ENCODE data around the gene UBE2J2. TPM values are rescaled to one million over a fixed set of nuclear protein-coding genes. Genes with fewer than 3 reads are reported as not detected.

The UBE2J2 gene
- 10 to 100 TPM; 31.3 to 42.3 (median 38.3) TPM for total RNA-seq

GRCh38 chr1:1273512-1274298, at the start of gene UBE2J2:
UBE2J2 (minus strand) TSS chr1:1273854; CDS start chr1:1267992, 5,862 bp downstream.
- DNase-seq = peak; percentile 93
- ATAC-seq = peak; percentile 92 to 95
- Histone ChIP-seq H3K4me3 (peak within 1 kb of the TSS; percentile 79 to 92 (median 88)), H3K4me1 (peaks cover 34 to 43% of the 10 kb centered on the region in 2 donors), H3K36me3 (no peaks in the 10 kb centered on the region), H3K9me3 (no peaks in the 10 kb centered on the region), H3K27ac (peak within 1 kb of the TSS; percentile 83 to 93 (median 90)), H3K27me3 (no peaks in the 10 kb centered on the region)
- intact Hi-C loops (cut with DNase I; ENCODE audit: low total_unique reads) = loop anchor here (1.0 to 5.0 kb wide), 5 partner anchors 33 to 157 kb away; partner anchors contain the start of genes ACAP3, AURKAIP1, B3GALT6 and C1orf159
- peak; percentile 75 to 88 for TF ChIP-seq POLR2A (IDR thresholded peaks at IDR 0.05)
- TF ChIP-seq, protein P1, sequence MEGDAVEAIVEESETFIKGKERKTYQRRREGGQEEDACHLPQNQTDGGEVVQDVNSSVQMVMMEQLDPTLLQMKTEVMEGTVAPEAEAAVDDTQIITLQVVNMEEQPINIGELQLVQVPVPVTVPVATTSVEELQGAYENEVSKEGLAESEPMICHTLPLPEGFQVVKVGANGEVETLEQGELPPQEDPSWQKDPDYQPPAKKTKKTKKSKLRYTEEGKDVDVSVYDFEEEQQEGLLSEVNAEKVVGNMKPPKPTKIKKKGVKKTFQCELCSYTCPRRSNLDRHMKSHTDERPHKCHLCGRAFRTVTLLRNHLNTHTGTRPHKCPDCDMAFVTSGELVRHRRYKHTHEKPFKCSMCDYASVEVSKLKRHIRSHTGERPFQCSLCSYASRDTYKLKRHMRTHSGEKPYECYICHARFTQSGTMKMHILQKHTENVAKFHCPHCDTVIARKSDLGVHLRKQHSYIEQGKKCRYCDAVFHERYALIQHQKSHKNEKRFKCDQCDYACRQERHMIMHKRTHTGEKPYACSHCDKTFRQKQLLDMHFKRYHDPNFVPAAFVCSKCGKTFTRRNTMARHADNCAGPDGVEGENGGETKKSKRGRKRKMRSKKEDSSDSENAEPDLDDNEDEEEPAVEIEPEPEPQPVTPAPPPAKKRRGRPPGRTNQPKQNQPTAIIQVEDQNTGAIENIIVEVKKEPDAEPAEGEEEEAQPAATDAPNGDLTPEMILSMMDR (IDR thresholded peaks at IDR 0.05 in 4 of 5, conservative IDR thresholded peaks at IDR 0.05 in 1 of 5) = no peak
- in situ Hi-C loops (cut with MboI; ENCODE audit: low sequenced_read_pairs in 4 of 4) = loop anchor here in 2 of 4 donors (25.0 kb wide), 2 partner anchors 136 to 161 kb away; partner anchors contain the start of gene C1orf159 (in 1 of the 2)

DNA sequence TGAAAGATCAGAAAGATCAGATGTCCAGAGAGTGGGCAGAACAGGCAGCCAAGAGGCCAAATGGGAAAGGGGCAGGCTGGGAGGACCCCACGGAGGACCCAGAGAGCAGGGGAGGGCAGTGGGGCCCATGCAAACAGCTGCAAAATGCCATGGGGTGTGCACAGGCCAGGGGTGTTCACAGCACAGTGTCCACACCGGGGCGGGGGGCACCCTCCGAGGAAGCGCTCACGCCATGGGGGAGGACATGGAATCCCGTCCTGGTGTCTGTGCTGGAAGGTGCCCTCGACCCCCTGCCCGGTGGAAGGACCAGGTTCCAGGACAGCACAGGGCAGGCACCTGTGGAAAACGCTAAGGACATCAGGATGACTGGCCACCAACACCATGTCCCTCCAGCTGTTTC, 49.3 kb upstream of the UBE2J2 start:
- Histone ChIP-seq H3K36me3 (peaks cover 0 to 21% of the 10 kb centered on the region in 2 donors), H3K9me3 (no peaks in the 10 kb centered on the region), H3K4me3 (peak overlapping the region in 1 of 4 donors; percentile 31), H3K27ac (peak overlapping the region in 1 of 4 donors; percentile 39), H3K27me3 (no peaks in the 10 kb centered on the region), H3K4me1 (peaks cover 53 to 64% of the 10 kb centered on the region in 2 donors)
- in situ Hi-C loops (cut with MboI; ENCODE audit: low sequenced_read_pairs in 4 of 4) (no loop called here), intact Hi-C loops (cut with DNase I; ENCODE audit: low total_unique reads) (no loop called here)
- ATAC-seq (no peak), DNase-seq (no peak)
- TF ChIP-seq, protein P1 (IDR thresholded peaks at IDR 0.05 in 4 of 5, conservative IDR thresholded peaks at IDR 0.05 in 1 of 5) = no peak
- TF ChIP-seq POLR2A (IDR thresholded peaks at IDR 0.05) = no peak

- no peak for ATAC-seq
- Histone ChIP-seq H3K36me3 (peaks cover 0 to 16% of the 10 kb centered on the region in 2 donors), H3K9me3 (no peaks in the 10 kb centered on the region), H3K4me1 (peaks cover 58 to 70% of the 10 kb centered on the region in 2 donors), H3K27ac (peak overlapping the region in 1 of 4 donors; percentile 91), H3K4me3 (no peak overlapping the region), H3K27me3 (no peaks in the 10 kb centered on the region)
- in situ Hi-C loops (cut with MboI; ENCODE audit: low sequenced_read_pairs in 4 of 4) (no loop called here), intact Hi-C loops (cut with DNase I; ENCODE audit: low total_unique reads) (no loop called here)
- no peak for DNase-seq
- TF ChIP-seq POLR2A (IDR thresholded peaks at IDR 0.05) = no peak
- TF ChIP-seq, protein P1 (IDR thresholded peaks at IDR 0.05 in 4 of 5, conservative IDR thresholded peaks at IDR 0.05 in 1 of 5) = no peak
Observed at GRCh38 chr1:1322418-1322817, 48.8 kb upstream of the UBE2J2 start.

GRCh38 chr1:1321477-1321876, 47.8 kb upstream of the UBE2J2 start:
- Histone ChIP-seq H3K4me3 (no peak overlapping the region), H3K9me3 (no peaks in the 10 kb centered on the region), H3K36me3 (peaks cover 0 to 19% of the 10 kb centered on the region in 2 donors), H3K4me1 (peaks cover 54 to 67% of the 10 kb centered on the region in 2 donors), H3K27ac (peak overlapping the region; percentile 5 to 91 (median 38)), H3K27me3 (no peaks in the 10 kb centered on the region)
- ATAC-seq (no peak), DNase-seq (no peak)
- intact Hi-C loops (cut with DNase I; ENCODE audit: low total_unique reads) = no loop called here
- in situ Hi-C loops (cut with MboI; ENCODE audit: low sequenced_read_pairs in 4 of 4) = no loop called here
- TF ChIP-seq POLR2A (IDR thresholded peaks at IDR 0.05) = no peak
- TF ChIP-seq, protein P1 (IDR thresholded peaks at IDR 0.05 in 4 of 5, conservative IDR thresholded peaks at IDR 0.05 in 1 of 5) = no peak

All from gastrocnemius medialis (tissue), 4 donors.